MV-4-11 (cell line): ENCODE results near the gene CST9.
"Not testable (repeated sequence)": the region's sequence is repeated elsewhere in the genome, so short reads cannot be mapped to it uniquely, and the experiment has no call there.

Source experiments
- DNase-seq: peaks from one replicate; lab custom pipeline; 2025; lab: John Stamatoyannopoulos, UW

CST9 gene

GRCh38 chr20:23623666-23624323, 18.1 kb upstream of the CST9 start:
- DNase-seq: no peak

DNA sequence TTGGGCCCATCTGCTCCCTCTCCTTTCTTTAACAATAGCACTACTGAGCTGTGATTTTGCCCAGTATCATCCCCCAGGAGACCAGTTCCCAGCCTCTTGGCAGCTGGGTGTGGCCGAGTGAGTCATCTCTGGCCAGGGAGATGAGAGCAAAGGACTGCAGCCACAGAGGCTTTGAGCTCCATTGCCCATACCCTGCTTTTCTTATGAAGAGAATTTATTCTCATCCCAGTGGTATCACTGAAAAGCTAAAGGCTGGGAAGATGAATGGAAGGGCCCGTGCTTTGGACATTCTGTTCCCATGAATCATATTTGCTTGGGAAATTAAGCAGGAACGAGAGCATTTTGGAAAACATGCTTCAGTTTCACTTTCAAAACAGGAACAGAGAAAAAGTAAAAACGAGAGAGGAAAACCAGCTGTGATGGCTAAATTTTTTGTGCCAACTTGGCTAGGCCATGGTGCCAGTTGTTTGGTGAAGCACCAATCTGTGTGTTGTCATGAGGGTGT, 17.2 kb upstream of the CST9 start:
- peak; percentile 54 for DNase-seq

- not testable (repeated sequence) for DNase-seq
These were observed 16.7 kb upstream of the CST9 start for GRCh38 chr20:23622401-23622800.

GRCh38 chr20:23620670-23621386, 15.1 kb upstream of the CST9 start:
- not testable (repeated sequence) for DNase-seq

GRCh38 chr20:23614163-23614562, 8.4 kb upstream of the CST9 start:
- no peak for DNase-seq

GRCh38 chr20:23613676-23614075, 8.0 kb upstream of the CST9 start:
- no peak for DNase-seq

GRCh38 chr20:23612396-23612795, 6.7 kb upstream of the CST9 start:
- DNase-seq: no peak

DNA sequence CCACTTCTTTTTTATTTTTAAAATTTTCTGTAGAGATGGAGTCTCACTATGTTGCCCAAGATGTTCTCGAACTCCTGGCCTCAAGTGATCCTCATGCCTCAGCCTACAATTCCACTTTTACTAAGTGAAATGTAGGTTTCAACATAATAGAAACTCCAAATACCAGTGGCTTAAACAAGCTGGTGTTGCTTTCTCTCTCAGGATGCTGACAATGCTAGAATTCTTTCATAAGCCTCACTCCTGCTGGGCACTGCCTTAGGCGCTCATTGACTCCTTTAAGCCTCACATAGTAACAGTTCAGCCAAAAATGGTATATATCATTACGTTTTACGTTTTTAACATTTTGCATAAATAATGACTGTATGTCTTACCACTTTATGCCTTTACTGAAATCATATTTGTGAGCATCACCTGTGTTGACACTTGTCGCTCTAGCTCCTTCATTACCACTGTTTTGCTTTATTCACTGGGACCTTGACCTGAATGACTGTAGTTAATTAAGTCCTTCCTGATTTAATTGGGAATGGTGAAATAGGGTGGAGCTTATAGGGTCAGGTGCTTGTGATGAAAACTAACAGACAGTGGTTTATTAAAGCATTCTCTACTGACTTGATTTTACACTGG, 3.9 kb upstream of the CST9 start:
- DNase-seq: no peak

GRCh38 chr20:23608251-23608846, 2.6 kb upstream of the CST9 start:
- DNase-seq: no peak

DNA sequence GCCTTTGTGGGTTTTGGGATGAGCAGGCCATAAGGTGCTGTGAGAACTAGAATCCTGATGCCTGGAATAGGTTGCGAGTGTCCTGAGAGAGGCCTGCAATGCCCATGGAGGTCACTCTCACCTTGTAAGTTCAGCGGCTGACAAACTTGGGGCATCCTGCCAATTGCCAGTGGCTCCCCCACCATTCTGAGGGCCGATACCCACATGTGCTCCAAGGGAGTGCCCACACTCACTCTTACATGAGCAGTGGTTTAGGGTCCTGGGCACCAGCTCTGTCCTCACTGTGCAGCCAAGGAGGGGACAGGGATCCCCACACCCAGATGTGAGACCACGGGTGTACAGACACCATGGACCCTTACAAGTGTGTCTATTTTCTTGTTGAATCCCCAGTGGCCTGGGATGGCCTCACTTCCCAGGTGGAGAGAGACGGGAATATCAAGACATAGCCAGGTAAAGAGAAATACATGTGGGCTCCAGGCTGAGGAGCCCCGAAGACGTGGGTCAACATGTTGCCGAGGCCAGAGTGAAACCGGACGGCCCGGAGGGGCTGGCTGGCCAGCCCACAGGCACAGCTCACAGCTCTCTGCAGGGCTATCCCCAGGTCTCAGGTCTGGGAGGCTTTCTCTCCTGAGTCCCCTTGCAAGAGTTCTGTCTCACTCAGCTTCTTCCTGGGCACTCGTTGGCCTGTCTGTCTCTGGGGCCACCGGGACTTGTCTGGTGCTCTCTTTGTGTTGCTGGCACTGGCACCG, 2.0 kb upstream of the CST9 start:
- no peak for DNase-seq

GRCh38 chr20:23606652-23607049, 934 bp upstream of the CST9 start:
- peak; percentile 58 for DNase-seq

GRCh38 chr20:23604306-23604705, 1.4 kb downstream of the CST9 start:
- DNase-seq: no peak

GRCh38 chr20:23603321-23603720, 2.4 kb downstream of the CST9 start:
- DNase-seq: no peak

- DNase-seq: no peak
These were observed 3.0 kb downstream of the CST9 start for GRCh38 chr20:23602699-23603098.

GRCh38 chr20:23602241-23602640, 3.5 kb downstream of the CST9 start:
- peak; percentile 51 for DNase-seq

DNA sequence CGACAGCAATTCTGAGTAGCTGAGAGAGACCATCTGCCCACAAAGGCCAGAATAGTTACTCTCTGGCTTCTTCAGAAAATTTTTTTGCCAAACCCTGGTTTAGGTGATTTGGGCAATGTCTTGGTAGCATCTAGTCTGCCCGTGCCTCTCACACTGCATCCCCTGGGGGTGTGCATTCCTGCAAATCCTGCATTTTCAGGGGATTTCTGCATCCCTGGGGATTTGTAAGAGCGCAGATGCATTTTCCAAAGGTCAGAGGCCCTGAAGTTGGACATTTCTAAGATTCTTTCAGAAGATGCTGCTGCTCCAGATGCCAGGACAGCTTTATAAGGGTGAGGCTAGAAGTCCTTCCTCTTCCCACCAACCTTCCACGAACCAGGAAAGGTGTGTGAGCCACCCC, 4.0 kb downstream of the CST9 start:
- no peak for DNase-seq

DNA sequence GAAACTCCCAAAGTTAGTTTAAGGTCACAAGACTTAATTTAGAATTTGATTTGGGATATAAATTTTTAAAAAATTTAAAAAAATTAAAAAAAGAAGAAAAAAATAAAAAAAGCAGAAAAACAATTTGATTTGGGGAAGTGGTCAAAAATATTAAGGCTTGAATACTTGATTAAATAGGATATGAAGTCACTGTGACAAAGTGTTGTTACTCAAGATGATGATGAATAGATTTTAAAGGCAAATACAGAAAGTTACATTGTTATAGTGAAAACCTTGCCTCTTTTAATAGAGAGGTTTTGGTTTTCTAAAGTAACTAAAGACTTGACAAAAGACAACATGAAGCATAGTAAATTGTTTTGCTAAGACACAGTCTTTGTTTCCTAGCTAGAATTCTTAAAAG, 7.2 kb downstream of the CST9 start:
- DNase-seq: no peak

DNA sequence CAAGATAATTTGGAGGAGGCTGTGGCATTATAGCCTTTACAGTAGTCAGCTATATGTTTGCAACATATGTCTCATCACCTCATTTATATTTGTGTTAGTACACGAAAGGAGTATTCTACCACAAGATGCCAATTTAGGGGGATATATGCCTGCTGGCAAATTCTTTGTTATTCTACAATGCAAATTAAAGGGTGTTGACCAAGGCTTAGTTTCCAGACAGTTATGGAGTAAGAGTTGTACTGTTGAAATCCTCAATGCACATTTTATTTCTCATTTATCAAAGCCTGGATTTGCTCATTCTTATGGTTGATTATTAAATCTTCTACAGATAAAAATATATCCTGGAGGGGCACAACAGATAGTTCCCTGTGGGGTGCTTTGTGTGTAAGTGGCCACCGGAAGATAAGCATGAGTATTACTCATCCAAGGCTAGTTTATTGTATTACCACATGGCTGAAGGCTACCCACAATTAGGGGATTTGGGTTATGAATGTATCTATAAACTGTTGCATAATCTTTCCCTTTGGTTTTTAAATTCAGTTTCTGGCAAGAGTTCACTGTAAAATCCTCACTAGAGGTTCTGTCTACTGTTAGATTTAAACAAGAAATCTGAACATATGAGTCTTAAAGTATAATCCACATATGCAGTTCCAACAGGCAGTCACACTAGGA, 9.0 kb downstream of the CST9 start:
- DNase-seq: peak; percentile 56

DNA sequence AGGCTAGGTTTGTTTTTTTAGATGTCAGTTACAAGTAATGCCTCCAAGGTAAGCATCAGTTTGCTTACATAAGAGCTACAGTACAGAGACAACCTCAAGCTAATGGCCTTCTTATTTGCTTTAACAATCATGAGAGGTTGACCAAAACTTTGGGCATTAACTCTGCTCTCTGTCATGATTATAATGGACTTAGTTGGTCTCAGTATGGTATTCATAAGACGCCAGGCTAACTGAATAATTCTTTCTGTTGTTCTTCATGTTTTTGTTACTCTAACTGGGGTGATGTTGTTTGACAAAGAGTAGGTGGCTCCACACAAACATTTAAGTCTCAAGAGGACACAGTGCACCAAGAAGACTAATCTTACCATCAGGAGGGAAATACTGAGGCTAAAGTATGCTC, 9.8 kb downstream of the CST9 start:
- no peak for DNase-seq

GRCh38 chr20:23588434-23589403, 17.0 kb downstream of the CST9 start:
- no peak for DNase-seq
